ENCODE results near the gene PNMA8A. TPM values are rescaled to one million over a fixed set of nuclear protein-coding genes. Genes with fewer than 3 reads are reported as not detected.

PNMA8A gene
- polyA plus RNA-seq, 1 donor from 2014 or later, result 234 TPM

DNA sequence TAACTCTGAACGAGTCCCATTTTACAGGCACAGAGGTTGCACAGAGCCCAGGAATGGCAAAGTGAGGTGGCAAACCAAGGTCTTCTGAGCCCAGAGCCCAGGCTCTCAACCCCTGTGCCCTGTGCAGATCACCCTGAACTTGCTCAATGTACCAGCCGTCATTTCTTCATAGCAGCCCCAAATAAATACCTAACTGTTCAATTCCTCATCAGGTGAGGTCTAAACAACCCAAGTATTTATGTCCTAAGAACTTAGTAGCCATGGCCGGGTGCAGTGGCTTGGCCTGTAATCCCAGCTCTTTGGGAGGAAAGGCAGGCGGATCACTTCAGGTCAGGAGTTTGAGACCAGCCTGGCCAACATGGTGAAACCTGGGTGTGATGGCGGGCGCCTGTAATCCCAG, 46.1 kb upstream of the PNMA8A start:
- TF ChIP-seq EP300 (conservative IDR thresholded peaks at IDR 0.05; ENCODE audit: poor library complexity, severe bottlenecking), result no peak
- TF ChIP-seq TAF1 (IDR thresholded peaks at IDR 0.05; ENCODE audit: low read depth), result no peak
- TF ChIP-seq EZH2 (IDR thresholded peaks at IDR 0.05; ENCODE audit: borderline replicate concordance, insufficient read depth, low read length, poor library complexity, severe bottlenecking), result no peak
- no peak for TF ChIP-seq MXI1 (conservative IDR thresholded peaks at IDR 0.05; ENCODE audit: poor library complexity, severe bottlenecking)
- no peak for TF ChIP-seq POLR2AphosphoS5 (IDR thresholded peaks at IDR 0.05)
- TF ChIP-seq SMC3 (conservative IDR thresholded peaks at IDR 0.05; ENCODE audit: poor library complexity), result no peak
- TF ChIP-seq, protein P1, sequence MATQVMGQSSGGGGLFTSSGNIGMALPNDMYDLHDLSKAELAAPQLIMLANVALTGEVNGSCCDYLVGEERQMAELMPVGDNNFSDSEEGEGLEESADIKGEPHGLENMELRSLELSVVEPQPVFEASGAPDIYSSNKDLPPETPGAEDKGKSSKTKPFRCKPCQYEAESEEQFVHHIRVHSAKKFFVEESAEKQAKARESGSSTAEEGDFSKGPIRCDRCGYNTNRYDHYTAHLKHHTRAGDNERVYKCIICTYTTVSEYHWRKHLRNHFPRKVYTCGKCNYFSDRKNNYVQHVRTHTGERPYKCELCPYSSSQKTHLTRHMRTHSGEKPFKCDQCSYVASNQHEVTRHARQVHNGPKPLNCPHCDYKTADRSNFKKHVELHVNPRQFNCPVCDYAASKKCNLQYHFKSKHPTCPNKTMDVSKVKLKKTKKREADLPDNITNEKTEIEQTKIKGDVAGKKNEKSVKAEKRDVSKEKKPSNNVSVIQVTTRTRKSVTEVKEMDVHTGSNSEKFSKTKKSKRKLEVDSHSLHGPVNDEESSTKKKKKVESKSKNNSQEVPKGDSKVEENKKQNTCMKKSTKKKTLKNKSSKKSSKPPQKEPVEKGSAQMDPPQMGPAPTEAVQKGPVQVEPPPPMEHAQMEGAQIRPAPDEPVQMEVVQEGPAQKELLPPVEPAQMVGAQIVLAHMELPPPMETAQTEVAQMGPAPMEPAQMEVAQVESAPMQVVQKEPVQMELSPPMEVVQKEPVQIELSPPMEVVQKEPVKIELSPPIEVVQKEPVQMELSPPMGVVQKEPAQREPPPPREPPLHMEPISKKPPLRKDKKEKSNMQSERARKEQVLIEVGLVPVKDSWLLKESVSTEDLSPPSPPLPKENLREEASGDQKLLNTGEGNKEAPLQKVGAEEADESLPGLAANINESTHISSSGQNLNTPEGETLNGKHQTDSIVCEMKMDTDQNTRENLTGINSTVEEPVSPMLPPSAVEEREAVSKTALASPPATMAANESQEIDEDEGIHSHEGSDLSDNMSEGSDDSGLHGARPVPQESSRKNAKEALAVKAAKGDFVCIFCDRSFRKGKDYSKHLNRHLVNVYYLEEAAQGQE (IDR thresholded peaks at IDR 0.05; ENCODE audit: borderline replicate concordance), result no peak
- no peak for TF ChIP-seq CTCF (IDR thresholded peaks at IDR 0.05; ENCODE audit: poor library complexity, severe bottlenecking)
- no peak for TF ChIP-seq RAD21 (conservative IDR thresholded peaks at IDR 0.05)

DNA sequence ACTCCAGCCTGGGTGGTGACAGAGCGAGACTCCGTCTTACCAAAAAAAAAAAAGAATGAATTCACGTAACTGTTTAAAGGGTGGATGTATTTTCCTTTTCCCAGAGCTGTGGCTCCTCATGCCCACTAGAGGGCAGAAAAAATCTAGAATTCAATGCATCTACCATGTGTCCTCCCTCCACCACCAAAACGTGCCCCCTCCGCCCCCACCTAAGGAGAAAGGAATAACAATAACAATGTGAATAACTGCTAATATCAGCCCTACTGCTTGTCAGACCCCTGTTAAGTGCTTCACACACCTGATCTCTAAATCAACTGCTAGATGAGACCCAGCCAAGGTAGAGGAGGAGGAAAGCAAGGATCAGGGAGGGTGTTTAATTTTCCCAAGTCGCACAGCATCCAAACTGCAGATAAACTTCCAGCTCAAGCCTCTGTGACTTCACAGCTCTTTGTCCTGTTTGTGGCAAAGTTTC, 44.6 kb upstream of the PNMA8A start:
- H3K4me2 ChIP-seq (ENCODE audit: low read length), result no peak overlapping the region
- TF ChIP-seq CTCF (IDR thresholded peaks at IDR 0.05; ENCODE audit: poor library complexity, severe bottlenecking) (peak; percentile 67), SMC3 (conservative IDR thresholded peaks at IDR 0.05; ENCODE audit: poor library complexity) (peak; percentile 73), MXI1 (conservative IDR thresholded peaks at IDR 0.05; ENCODE audit: poor library complexity, severe bottlenecking) (no peak), RAD21 (conservative IDR thresholded peaks at IDR 0.05) (peak; percentile 64)
- no peaks in the 10 kb centered on the region for H3K36me3 ChIP-seq (ENCODE audit: insufficient read depth, low read length)
- H2AFZ ChIP-seq (ENCODE audit: low read depth, low read length), result no peak overlapping the region
- no peak overlapping the region for H3K27ac ChIP-seq (ENCODE audit: low read length)
- no peaks in the 10 kb centered on the region for H3K27me3 ChIP-seq (ENCODE audit: insufficient read depth, low read depth, low read length)
- no peaks in the 10 kb centered on the region for H3K9me2 ChIP-seq (ENCODE audit: insufficient read depth, low read length)
- no peaks in the 10 kb centered on the region for H4K20me1 ChIP-seq (ENCODE audit: insufficient read depth)
- peaks cover 3% of the 10 kb centered on the region for H3K9me3 ChIP-seq (ENCODE audit: low read length)
- no peak overlapping the region for H3K9ac ChIP-seq (ENCODE audit: low read length)
- no peak overlapping the region for H3K4me3 ChIP-seq (ENCODE audit: low read length)
- no peaks in the 10 kb centered on the region for H3F3A ChIP-seq (ENCODE audit: insufficient read depth, low read length, poor library complexity, severe bottlenecking)
- no peaks in the 10 kb centered on the region for H3K79me2 ChIP-seq (replicated peaks; ENCODE audit: insufficient read depth, low read length)

More for the DNA sequence above, 46.1 kb upstream of the PNMA8A start:
- no peak overlapping the region for H3K4me2 ChIP-seq (ENCODE audit: low read length)
- no peak overlapping the region for H3K9ac ChIP-seq (ENCODE audit: low read length)
- no peaks in the 10 kb centered on the region for H3F3A ChIP-seq (ENCODE audit: insufficient read depth, low read length, poor library complexity, severe bottlenecking)
- no peak overlapping the region for H3K27ac ChIP-seq (ENCODE audit: low read length)
- no peak overlapping the region for H3K4me3 ChIP-seq (ENCODE audit: low read length)
- H3K9me3 ChIP-seq (ENCODE audit: low read length), result no peaks in the 10 kb centered on the region
- H3K9me2 ChIP-seq (ENCODE audit: insufficient read depth, low read length), result no peaks in the 10 kb centered on the region
- no peak overlapping the region for H2AFZ ChIP-seq (ENCODE audit: low read depth, low read length)
- H3K36me3 ChIP-seq (ENCODE audit: insufficient read depth, low read length), result no peaks in the 10 kb centered on the region
- H3K79me2 ChIP-seq (replicated peaks; ENCODE audit: insufficient read depth, low read length), result no peaks in the 10 kb centered on the region
- no peaks in the 10 kb centered on the region for H4K20me1 ChIP-seq (ENCODE audit: insufficient read depth)
- no peaks in the 10 kb centered on the region for H3K27me3 ChIP-seq (ENCODE audit: insufficient read depth, low read depth, low read length)

Data from neural cell (in vitro differentiated cells).